ENCODE data around the gene KLF15.

DNA sequence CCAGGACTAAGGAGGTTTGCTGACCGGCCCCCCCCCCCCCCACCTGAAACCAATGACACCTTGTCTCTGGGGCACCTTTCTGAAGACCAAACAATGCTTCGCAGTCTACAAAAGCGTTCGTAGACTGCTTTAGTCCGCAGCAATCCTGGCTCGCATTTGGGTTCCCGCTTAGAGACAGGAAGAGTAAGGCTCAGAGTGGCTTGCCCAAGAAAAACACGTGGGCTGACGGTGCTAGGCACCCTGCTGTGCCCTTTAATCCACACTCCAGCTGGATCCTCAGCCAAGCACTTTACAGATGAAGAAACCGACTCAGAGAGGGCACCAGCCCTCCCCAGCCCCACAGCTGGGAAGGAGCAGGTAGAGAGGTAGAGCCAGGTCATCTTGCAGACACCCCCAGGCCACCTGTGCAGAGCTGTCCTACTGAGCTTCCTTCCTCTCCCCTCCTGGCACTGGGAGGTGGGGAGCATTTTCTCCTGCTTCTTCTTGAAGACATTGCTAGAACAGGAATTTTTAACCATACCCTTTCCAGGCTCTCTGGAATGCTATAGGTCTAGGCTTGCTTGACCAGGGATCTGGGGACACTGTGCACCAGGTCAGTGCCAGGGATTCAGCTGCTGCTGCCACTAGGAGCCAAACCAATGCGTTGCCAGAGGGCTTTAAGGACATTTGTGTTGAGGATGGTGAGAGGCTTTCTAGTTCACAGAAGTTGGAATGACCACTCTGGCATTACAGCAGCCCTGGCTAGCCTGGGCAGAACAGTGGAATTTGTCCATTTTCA lies 1.0 kb upstream of the KLF15 start:
- TF ChIP-seq, protein P1, sequence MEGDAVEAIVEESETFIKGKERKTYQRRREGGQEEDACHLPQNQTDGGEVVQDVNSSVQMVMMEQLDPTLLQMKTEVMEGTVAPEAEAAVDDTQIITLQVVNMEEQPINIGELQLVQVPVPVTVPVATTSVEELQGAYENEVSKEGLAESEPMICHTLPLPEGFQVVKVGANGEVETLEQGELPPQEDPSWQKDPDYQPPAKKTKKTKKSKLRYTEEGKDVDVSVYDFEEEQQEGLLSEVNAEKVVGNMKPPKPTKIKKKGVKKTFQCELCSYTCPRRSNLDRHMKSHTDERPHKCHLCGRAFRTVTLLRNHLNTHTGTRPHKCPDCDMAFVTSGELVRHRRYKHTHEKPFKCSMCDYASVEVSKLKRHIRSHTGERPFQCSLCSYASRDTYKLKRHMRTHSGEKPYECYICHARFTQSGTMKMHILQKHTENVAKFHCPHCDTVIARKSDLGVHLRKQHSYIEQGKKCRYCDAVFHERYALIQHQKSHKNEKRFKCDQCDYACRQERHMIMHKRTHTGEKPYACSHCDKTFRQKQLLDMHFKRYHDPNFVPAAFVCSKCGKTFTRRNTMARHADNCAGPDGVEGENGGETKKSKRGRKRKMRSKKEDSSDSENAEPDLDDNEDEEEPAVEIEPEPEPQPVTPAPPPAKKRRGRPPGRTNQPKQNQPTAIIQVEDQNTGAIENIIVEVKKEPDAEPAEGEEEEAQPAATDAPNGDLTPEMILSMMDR (conservative IDR thresholded peaks at IDR 0.05; ENCODE audit: low read depth in 2 of 2): no peak
- TF ChIP-seq, protein P2, sequence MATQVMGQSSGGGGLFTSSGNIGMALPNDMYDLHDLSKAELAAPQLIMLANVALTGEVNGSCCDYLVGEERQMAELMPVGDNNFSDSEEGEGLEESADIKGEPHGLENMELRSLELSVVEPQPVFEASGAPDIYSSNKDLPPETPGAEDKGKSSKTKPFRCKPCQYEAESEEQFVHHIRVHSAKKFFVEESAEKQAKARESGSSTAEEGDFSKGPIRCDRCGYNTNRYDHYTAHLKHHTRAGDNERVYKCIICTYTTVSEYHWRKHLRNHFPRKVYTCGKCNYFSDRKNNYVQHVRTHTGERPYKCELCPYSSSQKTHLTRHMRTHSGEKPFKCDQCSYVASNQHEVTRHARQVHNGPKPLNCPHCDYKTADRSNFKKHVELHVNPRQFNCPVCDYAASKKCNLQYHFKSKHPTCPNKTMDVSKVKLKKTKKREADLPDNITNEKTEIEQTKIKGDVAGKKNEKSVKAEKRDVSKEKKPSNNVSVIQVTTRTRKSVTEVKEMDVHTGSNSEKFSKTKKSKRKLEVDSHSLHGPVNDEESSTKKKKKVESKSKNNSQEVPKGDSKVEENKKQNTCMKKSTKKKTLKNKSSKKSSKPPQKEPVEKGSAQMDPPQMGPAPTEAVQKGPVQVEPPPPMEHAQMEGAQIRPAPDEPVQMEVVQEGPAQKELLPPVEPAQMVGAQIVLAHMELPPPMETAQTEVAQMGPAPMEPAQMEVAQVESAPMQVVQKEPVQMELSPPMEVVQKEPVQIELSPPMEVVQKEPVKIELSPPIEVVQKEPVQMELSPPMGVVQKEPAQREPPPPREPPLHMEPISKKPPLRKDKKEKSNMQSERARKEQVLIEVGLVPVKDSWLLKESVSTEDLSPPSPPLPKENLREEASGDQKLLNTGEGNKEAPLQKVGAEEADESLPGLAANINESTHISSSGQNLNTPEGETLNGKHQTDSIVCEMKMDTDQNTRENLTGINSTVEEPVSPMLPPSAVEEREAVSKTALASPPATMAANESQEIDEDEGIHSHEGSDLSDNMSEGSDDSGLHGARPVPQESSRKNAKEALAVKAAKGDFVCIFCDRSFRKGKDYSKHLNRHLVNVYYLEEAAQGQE (IDR thresholded peaks at IDR 0.05; ENCODE audit: unreplicated experiment): no peak
- no peak for TF ChIP-seq EZH2 (IDR thresholded peaks at IDR 0.05; ENCODE audit: low read depth, unreplicated experiment)
- TF ChIP-seq, protein P3, sequence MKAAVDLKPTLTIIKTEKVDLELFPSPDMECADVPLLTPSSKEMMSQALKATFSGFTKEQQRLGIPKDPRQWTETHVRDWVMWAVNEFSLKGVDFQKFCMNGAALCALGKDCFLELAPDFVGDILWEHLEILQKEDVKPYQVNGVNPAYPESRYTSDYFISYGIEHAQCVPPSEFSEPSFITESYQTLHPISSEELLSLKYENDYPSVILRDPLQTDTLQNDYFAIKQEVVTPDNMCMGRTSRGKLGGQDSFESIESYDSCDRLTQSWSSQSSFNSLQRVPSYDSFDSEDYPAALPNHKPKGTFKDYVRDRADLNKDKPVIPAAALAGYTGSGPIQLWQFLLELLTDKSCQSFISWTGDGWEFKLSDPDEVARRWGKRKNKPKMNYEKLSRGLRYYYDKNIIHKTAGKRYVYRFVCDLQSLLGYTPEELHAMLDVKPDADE (IDR thresholded peaks at IDR 0.05): no peak
- no peak for TF ChIP-seq POLR2AphosphoS5 (IDR thresholded peaks at IDR 0.05; ENCODE audit: low read depth)
- TF ChIP-seq ZNF114 (CRISPR knock-in tag; IDR thresholded peaks at IDR 0.05): no peak
- TF ChIP-seq CREB1 (CRISPR knock-in tag; IDR thresholded peaks at IDR 0.05; ENCODE audit: low read depth): no peak
- TF ChIP-seq, protein P4, sequence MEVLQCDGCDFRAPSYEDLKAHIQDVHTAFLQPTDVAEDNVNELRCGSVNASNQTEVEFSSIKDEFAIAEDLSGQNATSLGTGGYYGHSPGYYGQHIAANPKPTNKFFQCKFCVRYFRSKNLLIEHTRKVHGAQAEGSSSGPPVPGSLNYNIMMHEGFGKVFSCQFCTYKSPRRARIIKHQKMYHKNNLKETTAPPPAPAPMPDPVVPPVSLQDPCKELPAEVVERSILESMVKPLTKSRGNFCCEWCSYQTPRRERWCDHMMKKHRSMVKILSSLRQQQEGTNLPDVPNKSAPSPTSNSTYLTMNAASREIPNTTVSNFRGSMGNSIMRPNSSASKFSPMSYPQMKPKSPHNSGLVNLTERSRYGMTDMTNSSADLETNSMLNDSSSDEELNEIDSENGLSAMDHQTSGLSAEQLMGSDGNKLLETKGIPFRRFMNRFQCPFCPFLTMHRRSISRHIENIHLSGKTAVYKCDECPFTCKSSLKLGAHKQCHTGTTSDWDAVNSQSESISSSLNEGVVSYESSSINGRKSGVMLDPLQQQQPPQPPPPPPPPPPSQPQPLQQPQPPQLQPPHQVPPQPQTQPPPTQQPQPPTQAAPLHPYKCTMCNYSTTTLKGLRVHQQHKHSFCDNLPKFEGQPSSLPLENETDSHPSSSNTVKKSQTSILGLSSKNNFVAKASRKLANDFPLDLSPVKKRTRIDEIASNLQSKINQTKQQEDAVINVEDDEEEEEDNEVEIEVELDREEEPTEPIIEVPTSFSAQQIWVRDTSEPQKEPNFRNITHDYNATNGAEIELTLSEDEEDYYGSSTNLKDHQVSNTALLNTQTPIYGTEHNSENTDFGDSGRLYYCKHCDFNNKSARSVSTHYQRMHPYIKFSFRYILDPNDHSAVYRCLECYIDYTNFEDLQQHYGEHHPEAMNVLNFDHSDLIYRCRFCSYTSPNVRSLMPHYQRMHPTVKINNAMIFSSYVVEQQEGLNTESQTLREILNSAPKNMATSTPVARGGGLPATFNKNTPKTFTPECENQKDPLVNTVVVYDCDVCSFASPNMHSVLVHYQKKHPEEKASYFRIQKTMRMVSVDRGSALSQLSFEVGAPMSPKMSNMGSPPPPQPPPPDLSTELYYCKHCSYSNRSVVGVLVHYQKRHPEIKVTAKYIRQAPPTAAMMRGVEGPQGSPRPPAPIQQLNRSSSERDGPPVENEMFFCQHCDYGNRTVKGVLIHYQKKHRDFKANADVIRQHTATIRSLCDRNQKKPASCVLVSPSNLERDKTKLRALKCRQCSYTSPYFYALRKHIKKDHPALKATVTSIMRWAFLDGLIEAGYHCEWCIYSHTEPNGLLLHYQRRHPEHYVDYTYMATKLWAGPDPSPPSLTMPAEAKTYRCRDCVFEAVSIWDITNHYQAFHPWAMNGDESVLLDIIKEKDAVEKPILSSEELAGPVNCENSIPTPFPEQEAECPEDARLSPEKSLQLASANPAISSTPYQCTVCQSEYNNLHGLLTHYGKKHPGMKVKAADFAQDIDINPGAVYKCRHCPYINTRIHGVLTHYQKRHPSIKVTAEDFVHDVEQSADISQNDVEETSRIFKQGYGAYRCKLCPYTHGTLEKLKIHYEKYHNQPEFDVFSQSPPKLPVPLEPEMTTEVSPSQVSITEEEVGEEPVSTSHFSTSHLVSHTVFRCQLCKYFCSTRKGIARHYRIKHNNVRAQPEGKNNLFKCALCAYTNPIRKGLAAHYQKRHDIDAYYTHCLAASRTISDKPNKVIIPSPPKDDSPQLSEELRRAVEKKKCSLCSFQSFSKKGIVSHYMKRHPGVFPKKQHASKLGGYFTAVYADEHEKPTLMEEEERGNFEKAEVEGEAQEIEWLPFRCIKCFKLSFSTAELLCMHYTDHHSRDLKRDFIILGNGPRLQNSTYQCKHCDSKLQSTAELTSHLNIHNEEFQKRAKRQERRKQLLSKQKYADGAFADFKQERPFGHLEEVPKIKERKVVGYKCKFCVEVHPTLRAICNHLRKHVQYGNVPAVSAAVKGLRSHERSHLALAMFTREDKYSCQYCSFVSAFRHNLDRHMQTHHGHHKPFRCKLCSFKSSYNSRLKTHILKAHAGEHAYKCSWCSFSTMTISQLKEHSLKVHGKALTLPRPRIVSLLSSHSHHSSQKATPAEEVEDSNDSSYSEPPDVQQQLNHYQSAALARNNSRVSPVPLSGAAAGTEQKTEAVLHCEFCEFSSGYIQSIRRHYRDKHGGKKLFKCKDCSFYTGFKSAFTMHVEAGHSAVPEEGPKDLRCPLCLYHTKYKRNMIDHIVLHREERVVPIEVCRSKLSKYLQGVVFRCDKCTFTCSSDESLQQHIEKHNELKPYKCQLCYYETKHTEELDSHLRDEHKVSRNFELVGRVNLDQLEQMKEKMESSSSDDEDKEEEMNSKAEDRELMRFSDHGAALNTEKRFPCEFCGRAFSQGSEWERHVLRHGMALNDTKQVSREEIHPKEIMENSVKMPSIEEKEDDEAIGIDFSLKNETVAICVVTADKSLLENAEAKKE (CRISPR knock-in tag; IDR thresholded peaks at IDR 0.05): no peak
- TF ChIP-seq JUNB (IDR thresholded peaks at IDR 0.05; ENCODE audit: unreplicated experiment): no peak
- TF ChIP-seq NANOG (IDR thresholded peaks at IDR 0.05; ENCODE audit: borderline replicate concordance): no peak
- TF ChIP-seq EZH2phosphoT487 (IDR thresholded peaks at IDR 0.05; ENCODE audit: unreplicated experiment): no peak
- no peak for TF ChIP-seq ZNF331 (CRISPR knock-in tag; IDR thresholded peaks at IDR 0.05; ENCODE audit: low read depth)
